Tibial nerve (tissue), 4 donors: ENCODE measurements around the gene ZXDB. TPM values are rescaled to one million over a fixed set of nuclear protein-coding genes. Genes with fewer than 3 reads are reported as not detected.

Experiments
- DNase-seq, 2 donors: peaks; one replicate each; pipeline ENCODE4 v3.0.0-alpha.2; 2019; ENCODE audit warnings: low spot score in 2 of 2
- H3K27ac ChIP-seq, 4 donors: fragments of 200-600 bp; sonication (generic) in 3 of 4; one replicate each; pipeline ENCODE4 v1.5.1; 2017 to 2019; ENCODE audit warnings: mild to moderate bottlenecking in 1 of 4
- H3K27me3 ChIP-seq, 2 donors: fragments of 200-600 bp; sonication (generic) in 1 of 2; one replicate each; pipeline versions ENCODE4 v1.5.1 to v1.6.0; 2017 to 2019
- H3K36me3 ChIP-seq, 3 donors: fragments of 200-600 bp; sonication (generic); one replicate each; pipeline ENCODE4 v1.5.1; 2018 to 2019
- H3K4me1 ChIP-seq, 4 donors: fragments of 200-600 bp; sonication (generic) in 3 of 4; one replicate each; pipeline ENCODE4 v1.5.1; 2017 to 2019
- H3K4me3 ChIP-seq, 4 donors: fragments of 200-600 bp; sonication (generic) in 3 of 4; one replicate each; pipeline ENCODE4 v1.5.1; 2017 to 2019; ENCODE audit warnings: mild to moderate bottlenecking in 1 of 4, moderate library complexity in 1 of 4
- H3K9me3 ChIP-seq, 4 donors: fragments of 200-600 bp; sonication (generic) in 3 of 4; one replicate each; pipeline ENCODE4 v1.5.1; 2017 to 2019
- CTCF ChIP-seq, 5 experiments: fragments of 200-600 bp in 3 of 5; fragments of 450-650 bp in 2 of 5; sonication (generic) in 3 of 5; IDR thresholded peaks; one replicate each; pipeline ENCODE4 v1.5.1; 2016 to 2019; ENCODE audit warnings: antibody characterized with exemption in 5 of 5, mild to moderate bottlenecking in 3 of 5, moderate library complexity in 2 of 5
- EP300 ChIP-seq, 2 donors: sonication (generic); formaldehyde crosslinking; IDR thresholded peaks; one replicate each; pipeline ENCODE4 v1.6.1; 2017; ENCODE audit warnings: antibody characterized with exemption in 2 of 2, mild to moderate bottlenecking in 1 of 2
- POLR2A ChIP-seq, 2 donors: fragments of 450-650 bp; IDR thresholded peaks; one replicate each; pipeline ENCODE4 v1.6.1; 2017; ENCODE audit warnings: antibody characterized with exemption in 2 of 2, mild to moderate bottlenecking in 2 of 2, moderate library complexity in 2 of 2
- WGBS, 2 donors: methylation state at CpG; one replicate each; pipeline ENCODE4 v1.1.5; 2018; 5-methylcytosine and 5-hydroxymethylcytosine counted together
- total RNA-seq, 4 donors: library from RNA; depleted of rRNA; stranded (reverse); fragments of >200 nt; gene quantifications; one replicate each; pipeline ENCODE4 v1.1.0, GENCODE V29; 2016

ZXDB gene
- total RNA-seq, 4 donors from 2014 or later = 9.6 to 18.2 (median 15.1) TPM

GRCh38 chrX:57641338-57641737 lies 49.5 kb downstream of the ZXDB start:
- TF ChIP-seq POLR2A (IDR thresholded peaks at IDR 0.05) (no peak), CTCF (IDR thresholded peaks at IDR 0.05) (no peak), EP300 (IDR thresholded peaks at IDR 0.05) (no peak)
- peaks cover 0 to 37% (median 0%) of the 10 kb centered on the region in 4 donors for H3K9me3 ChIP-seq
- no peak overlapping the region for H3K27ac ChIP-seq
- WGBS, 2 donors = 47 to 81% methylated on average over 2 of the region's 2 CpGs
- H3K36me3 ChIP-seq = peaks cover 0 to 14% (median 0%) of the 10 kb centered on the region in 3 donors
- H3K4me3 ChIP-seq = no peak overlapping the region
- DNase-seq = no peak
- no peaks in the 10 kb centered on the region for H3K4me1 ChIP-seq
- H3K27me3 ChIP-seq = no peaks in the 10 kb centered on the region

- no peaks in the 10 kb centered on the region for H3K27me3 ChIP-seq
- no peak for TF ChIP-seq EP300 (IDR thresholded peaks at IDR 0.05)
- no peak for TF ChIP-seq POLR2A (IDR thresholded peaks at IDR 0.05)
- TF ChIP-seq CTCF (IDR thresholded peaks at IDR 0.05) = no peak
- WGBS, 2 donors = 58 to 81% methylated on average over 1 of the region's 1 CpG
Observed at GRCh38 chrX:57643698-57644097, 51.9 kb downstream of the ZXDB start.

GRCh38 chrX:57647020-57647419 lies 55.2 kb downstream of the ZXDB start:
- TF ChIP-seq POLR2A (IDR thresholded peaks at IDR 0.05) (no peak), CTCF (IDR thresholded peaks at IDR 0.05) (no peak), EP300 (IDR thresholded peaks at IDR 0.05) (no peak)
- no peaks in the 10 kb centered on the region for H3K27me3 ChIP-seq
- H3K27ac ChIP-seq = no peak overlapping the region
- no peak overlapping the region for H3K4me3 ChIP-seq
- no peak for DNase-seq
- H3K36me3 ChIP-seq = no peaks in the 10 kb centered on the region
- peaks cover 0 to 5% (median 0%) of the 10 kb centered on the region in 4 donors for H3K9me3 ChIP-seq
- H3K4me1 ChIP-seq = no peaks in the 10 kb centered on the region

More at GRCh38 chrX:57643698-57644097, 51.9 kb downstream of the ZXDB start:
- no peaks in the 10 kb centered on the region for H3K4me1 ChIP-seq
- H3K27ac ChIP-seq = no peak overlapping the region
- DNase-seq = no peak
- H3K36me3 ChIP-seq = peaks cover 0 to 14% (median 0%) of the 10 kb centered on the region in 3 donors
- no peak overlapping the region for H3K4me3 ChIP-seq
- H3K9me3 ChIP-seq = peaks cover 0 to 19% (median 0%) of the 10 kb centered on the region in 4 donors

Other genes with a start within 250 kb of the ZXDB start
- gene NLRP2B, start 88.2 kb downstream of the ZXDB start, total RNA-seq = under 1 TPM in 2 of 4 donors, not detected in 2; 0.22 to 0.39 TPM